ENCODE results near the gene SPRYD3.

Gene SPRYD3

GRCh38 chr12:53060064-53060720, 19.0 kb downstream of the SPRYD3 start:
- TF ChIP-seq CTCF (IDR thresholded peaks at IDR 0.05) = no peak

GRCh38 chr12:53059434-53060063, 19.6 kb downstream of the SPRYD3 start:
- TF ChIP-seq CTCF (IDR thresholded peaks at IDR 0.05) = no peak

- TF ChIP-seq CTCF (IDR thresholded peaks at IDR 0.05) = no peak
Observed at GRCh38 chr12:53058674-53059433, 20.3 kb downstream of the SPRYD3 start.

GRCh38 chr12:53057816-53058500, 21.2 kb downstream of the SPRYD3 start:
- TF ChIP-seq CTCF (IDR thresholded peaks at IDR 0.05) = no peak

- TF ChIP-seq CTCF (IDR thresholded peaks at IDR 0.05) = no peak
Observed at GRCh38 chr12:53056901-53057300, 22.3 kb downstream of the SPRYD3 start.

- no peak for TF ChIP-seq CTCF (IDR thresholded peaks at IDR 0.05)
Observed at GRCh38 chr12:53056296-53056695, 22.9 kb downstream of the SPRYD3 start.

GRCh38 chr12:53055471-53056266, 23.5 kb downstream of the SPRYD3 start:
- no peak for TF ChIP-seq CTCF (IDR thresholded peaks at IDR 0.05)
